GM23248 (cell line): ENCODE data around the gene EMD. TPM values are rescaled to one million over a fixed set of nuclear protein-coding genes. Genes with fewer than 3 reads are reported as not detected.

ENCODE experiments used
- DNase-seq: peaks from one replicate; pipeline ENCODE4 v3.0.0-alpha.2; 2015
- H2AFZ ChIP-seq: fragments of 200-600 bp; sonication (generic); 2 replicates; pipeline ENCODE4 v1.6.1; 2016; ENCODE audit warnings: antibody characterized with exemption
- H3F3A ChIP-seq: fragments of 200-600 bp; sonication (generic); 2 replicates; pipeline ENCODE4 v1.6.1; 2016; ENCODE audit warnings: mild to moderate bottlenecking, antibody characterized with exemption, mixed run types; ENCODE audit not compliant: insufficient read depth
- H3K27ac ChIP-seq: fragments of 200-600 bp; sonication (generic); 2 replicates; pipeline ENCODE4 v1.5.1; 2016; ENCODE audit warnings: mild to moderate bottlenecking
- H3K27me3 ChIP-seq: fragments of 200-600 bp; sonication (generic); replicated peaks from 2 replicates; pipeline ENCODE4 v1.6.1; 2016; ENCODE audit warnings: mild to moderate bottlenecking; ENCODE audit not compliant: insufficient read depth
- H3K36me3 ChIP-seq: fragments of 200-600 bp; sonication (generic); 2 replicates; pipeline ENCODE4 v1.6.1; 2016; ENCODE audit warnings: low read depth, mild to moderate bottlenecking
- H3K4me1 ChIP-seq: fragments of 200-600 bp; sonication (generic); 2 replicates; pipeline ENCODE4 v1.6.1; 2016; ENCODE audit warnings: mild to moderate bottlenecking; ENCODE audit not compliant: insufficient read depth
- H3K4me2 ChIP-seq: fragments of 200-600 bp; sonication (generic); one replicate; pipeline ENCODE4 v1.6.1; 2016; ENCODE audit warnings: mild to moderate bottlenecking; ENCODE audit not compliant: unreplicated experiment
- H3K4me3 ChIP-seq: fragments of 200-600 bp; sonication (generic); 2 replicates; pipeline ENCODE4 v1.5.1; 2016; ENCODE audit warnings: mild to moderate bottlenecking
- H3K79me2 ChIP-seq: fragments of 200-600 bp; sonication (generic); 2 replicates; pipeline ENCODE4 v1.6.1; 2016; ENCODE audit warnings: mild to moderate bottlenecking; ENCODE audit not compliant: insufficient read depth
- H3K9ac ChIP-seq: fragments of 200-600 bp; sonication (generic); 2 replicates; pipeline ENCODE4 v1.6.1; 2016; ENCODE audit warnings: mild to moderate bottlenecking
- H3K9me2 ChIP-seq: fragments of 200-600 bp; sonication (generic); 2 replicates; pipeline ENCODE4 v1.6.1; 2016; ENCODE audit warnings: mixed run types, mild to moderate bottlenecking, moderate library complexity; ENCODE audit not compliant: insufficient read depth
- H3K9me3 ChIP-seq: fragments of 200-600 bp; sonication (generic); one replicate; pipeline ENCODE4 v1.6.1; 2017; ENCODE audit warnings: low read depth
- H4K20me1 ChIP-seq: fragments of 200-600 bp; sonication (generic); 2 replicates; pipeline ENCODE4 v1.6.0; 2016; ENCODE audit not compliant: insufficient read depth
- EZH2 ChIP-seq: fragments of 200-600 bp; sonication (generic); IDR thresholded peaks from 2 replicates; pipeline ENCODE4 v1.6.1; 2018; ENCODE audit warnings: antibody characterized with exemption, mild to moderate bottlenecking; ENCODE audit not compliant: insufficient read depth, poor library complexity, severe bottlenecking
- EZH2phosphoT487 ChIP-seq: fragments of 200-600 bp; sonication (generic); IDR thresholded peaks from 2 replicates; pipeline ENCODE4 v1.6.1; 2018; ENCODE audit warnings: antibody characterized with exemption, moderate library complexity, mild to moderate bottlenecking, low read depth; ENCODE audit not compliant: insufficient read depth
- WGBS, 2 experiments: methylation state at CpG; one replicate each; pipeline ENCODE4 v1.1.6; 2015 to 2017; ENCODE audit warnings: low lambda C conversion rate in 2 of 2, low coverage in 1 of 2; ENCODE audit errors: missing lambda C conversion rate in 2 of 2; 5-methylcytosine and 5-hydroxymethylcytosine counted together
- in situ Hi-C: fragments of 300-500 bp; cut with MboI; formaldehyde crosslinking; loops from 2 replicates; pipeline ENCODE4 v1.15.0; 2020
- polyA plus RNA-seq: library from polyadenylated mRNA; unstranded; fragments of >200 nt; fragmentation: Nextera tagmentation; extraction: Ambion mirVana; gene quantifications from 2 replicates; pipeline ENCODE4 v1.2.1, GENCODE V29; 2016
- total RNA-seq: library from RNA; depleted of rRNA; stranded (reverse); fragments of >200 nt; shearing (Covaris generic); gene quantifications from 2 replicates; pipeline ENCODE4 v1.2.3, GENCODE V29; 2014

Gene EMD
- total and polyA plus RNA-seq, 2 experiments from 2014 or later = 39.7 to 96.0 TPM

GRCh38 chrX:154351183-154352011 is 27.7 kb upstream of the EMD start:
- in situ Hi-C loops = no loop called here
- Histone ChIP-seq H3F3A (peaks cover 19% of the 10 kb centered on the region), H3K27ac (no peak overlapping the region), H3K9me2 (no peaks in the 10 kb centered on the region), H3K27me3 (no peaks in the 10 kb centered on the region), H3K79me2 (peaks cover 10% of the 10 kb centered on the region; the same call in 1 of the 2 replicates), H3K36me3 (peaks cover 16% of the 10 kb centered on the region; the same call in 1 of the 2 replicates), H3K4me1 (no peaks in the 10 kb centered on the region), H3K9ac (no peak overlapping the region), H2AFZ (no peak overlapping the region), H4K20me1 (no peaks in the 10 kb centered on the region), H3K9me3 (no peaks in the 10 kb centered on the region), H3K4me3 (no peak overlapping the region), H3K4me2 (no peak overlapping the region)
- no peak for TF ChIP-seq EZH2phosphoT487
- 83 to 85% methylated on average over 27 to 28 of the region's 30 CpGs for WGBS, 2 experiments
- no peak for DNase-seq

- no peaks in the 10 kb centered on the region for H3K27me3 ChIP-seq
- H4K20me1 ChIP-seq = no peaks in the 10 kb centered on the region
Measured at GRCh38 chrX:154352012-154352401, 27.1 kb upstream of the EMD start.

GRCh38 chrX:154352466-154352865 is 26.6 kb upstream of the EMD start:
- Histone ChIP-seq H4K20me1 (no peaks in the 10 kb centered on the region), H2AFZ (no peak overlapping the region), H3K27me3 (no peaks in the 10 kb centered on the region), H3F3A (peaks cover 19% of the 10 kb centered on the region), H3K9me2 (no peaks in the 10 kb centered on the region), H3K4me2 (no peak overlapping the region), H3K9me3 (no peaks in the 10 kb centered on the region), H3K27ac (no peak overlapping the region), H3K4me3 (no peak overlapping the region), H3K4me1 (no peaks in the 10 kb centered on the region), H3K79me2 (peaks cover 12% of the 10 kb centered on the region; the same call in 1 of the 2 replicates), H3K36me3 (peaks cover 16% of the 10 kb centered on the region; the same call in 1 of the 2 replicates), H3K9ac (no peak overlapping the region)
- in situ Hi-C loops = no loop called here
- no peak for DNase-seq
- no peak for TF ChIP-seq EZH2
- no peak for TF ChIP-seq EZH2phosphoT487
- WGBS, 2 experiments = 87 to 97% methylated on average over 3 to 5 of the region's 13 CpGs

More at GRCh38 chrX:154352012-154352401, 27.1 kb upstream of the EMD start:
- in situ Hi-C loops = no loop called here
- no peak overlapping the region for H3K4me3 ChIP-seq
- H3K9me2 ChIP-seq = no peaks in the 10 kb centered on the region
- H3K27ac ChIP-seq = no peak overlapping the region
- no peak for TF ChIP-seq EZH2
- no peak for TF ChIP-seq EZH2phosphoT487
- H3F3A ChIP-seq = peaks cover 19% of the 10 kb centered on the region
- peaks cover 11% of the 10 kb centered on the region; the same call in 1 of the 2 replicates for H3K79me2 ChIP-seq
- H3K9ac ChIP-seq = no peak overlapping the region
- peaks cover 16% of the 10 kb centered on the region; the same call in 1 of the 2 replicates for H3K36me3 ChIP-seq
- WGBS, 2 experiments = 82 to 95% methylated on average over 3 to 12 of the region's 14 CpGs
- H3K4me1 ChIP-seq = no peaks in the 10 kb centered on the region
- no peak overlapping the region for H2AFZ ChIP-seq
- DNase-seq = no peak
- no peaks in the 10 kb centered on the region for H3K9me3 ChIP-seq
- no peak overlapping the region for H3K4me2 ChIP-seq

GRCh38 chrX:154353172-154353843 is 25.8 kb upstream of the EMD start:
- Histone ChIP-seq H3K9me3 (no peaks in the 10 kb centered on the region), H4K20me1 (no peaks in the 10 kb centered on the region), H3K27ac (no peak overlapping the region), H3F3A (peaks cover 15% of the 10 kb centered on the region), H3K27me3 (no peaks in the 10 kb centered on the region), H3K36me3 (peaks cover 16% of the 10 kb centered on the region; the same call in 1 of the 2 replicates), H2AFZ (no peak overlapping the region), H3K9ac (no peak overlapping the region), H3K9me2 (no peaks in the 10 kb centered on the region), H3K4me1 (no peaks in the 10 kb centered on the region), H3K4me2 (no peak overlapping the region), H3K79me2 (peaks cover 16% of the 10 kb centered on the region), H3K4me3 (no peak overlapping the region)
- in situ Hi-C loops = no loop called here
- DNase-seq = no peak
- WGBS, 2 experiments = 74 to 79% methylated on average over 12 to 18 of the region's 24 CpGs
- no peak for TF ChIP-seq EZH2phosphoT487
- no peak for TF ChIP-seq EZH2
